Activated CD4-positive, alpha-beta T cell treated with anti-CD3 and anti-CD28 coated beads, Interleukin-2, Interleukin-4, amounts not matched to agents 100 ng/mL and 50 ng/mL, durations not matched to agents 16 hours and 8 hours (primary cell): ENCODE measurements around the gene TBX4.
A peak's percentile ranks its signal among the peaks of the same experiment; 100 is the strongest.

Experiments used
- DNase-seq: peaks from one replicate; pipeline ENCODE4 v3.0.0-alpha.2; 2020; ENCODE audit warnings: low spot score

The TBX4 gene

GRCh38 chr17:61412860-61413660, 39.2 kb upstream of the TBX4 start:
- DNase-seq = no peak

GRCh38 chr17:61413661-61414126, 38.5 kb upstream of the TBX4 start:
- DNase-seq = no peak

- DNase-seq = no peak
Observed at GRCh38 chr17:61414141-61414935, 37.9 kb upstream of the TBX4 start.

- no peak for DNase-seq
Observed at GRCh38 chr17:61414936-61415251, 37.3 kb upstream of the TBX4 start.

GRCh38 chr17:61415374-61416210, 36.6 kb upstream of the TBX4 start:
- no peak for DNase-seq

- no peak for DNase-seq
Observed at GRCh38 chr17:61416211-61416539, 36.0 kb upstream of the TBX4 start.

GRCh38 chr17:61416540-61417363, 35.5 kb upstream of the TBX4 start:
- DNase-seq = peak; percentile 74

GRCh38 chr17:61418449-61418848, 33.8 kb upstream of the TBX4 start:
- DNase-seq = no peak

- DNase-seq = no peak
Observed at GRCh38 chr17:61419496-61420046, 32.7 kb upstream of the TBX4 start.

GRCh38 chr17:61420052-61420451, 32.2 kb upstream of the TBX4 start:
- no peak for DNase-seq

- no peak for DNase-seq
Observed at GRCh38 chr17:61420745-61421398, 31.4 kb upstream of the TBX4 start.

GRCh38 chr17:61421460-61421859, 30.8 kb upstream of the TBX4 start:
- no peak for DNase-seq

GRCh38 chr17:61422116-61422799, 30.0 kb upstream of the TBX4 start:
- no peak for DNase-seq

- DNase-seq = no peak
Observed at GRCh38 chr17:61422869-61423268, 29.4 kb upstream of the TBX4 start.

- DNase-seq = no peak
Observed at GRCh38 chr17:61423967-61424649, 28.1 kb upstream of the TBX4 start.

GRCh38 chr17:61425682-61426481, 26.3 kb upstream of the TBX4 start:
- DNase-seq = no peak

GRCh38 chr17:61426482-61427304, 25.5 kb upstream of the TBX4 start:
- no peak for DNase-seq

GRCh38 chr17:61427567-61427966, 24.7 kb upstream of the TBX4 start:
- no peak for DNase-seq
